PC-9 (cell line): ENCODE measurements around the gene PRKD1. TPM values are rescaled to one million over a fixed set of nuclear protein-coding genes. Genes with fewer than 3 reads are reported as not detected.

ENCODE experiments used
- BruUV-seq: library from RNA; stranded (reverse); fragments of 400-500 nt; replicated peaks from 2 replicates; lab custom pipeline; 2021; lab: Mats Ljungman, UMichigan
- CTCF ChIA-PET: fragments of 300-600 bp; sonication (Branson Sonifier 250); formaldehyde crosslinking; loops from one replicate; lab custom pipeline; 2022; ENCODE audit warnings: antibody characterized with exemption; lab: Charles Lee
- POLR2A ChIA-PET: fragments of 300-600 bp; sonication (Branson Sonifier 250); formaldehyde crosslinking; loops from one replicate; lab custom pipeline; 2022; ENCODE audit warnings: antibody characterized with exemption; ENCODE audit not compliant: unreplicated experiment; lab: Charles Lee
- DNase-seq, 2 experiments: peaks; one replicate each; pipeline versions ENCODE4 v3.0.0 to v3.0.0-alpha.2; 2015 to 2022; ENCODE audit warnings: mixed read lengths in 1 of 2
- H2AFZ ChIP-seq: fragments of 200-600 bp; sonication (generic); 2 replicates; pipeline ENCODE4 v1.8.1; 2017; ENCODE audit warnings: antibody characterized with exemption
- H3F3A ChIP-seq: fragments of 200-600 bp; sonication (generic); 2 replicates; pipeline ENCODE4 v1.8.1; 2017; ENCODE audit warnings: antibody characterized with exemption, mild to moderate bottlenecking, low read depth; ENCODE audit not compliant: insufficient read depth
- H3K27ac ChIP-seq: fragments of 200-600 bp; sonication (generic); 2 replicates; pipeline ENCODE4 v1.6.1; 2016; ENCODE audit warnings: mixed run types
- H3K27me3 ChIP-seq: fragments of 200-600 bp; sonication (generic); 2 replicates; pipeline ENCODE4 v1.6.1; 2016; ENCODE audit warnings: low read depth, mixed run types; ENCODE audit not compliant: insufficient read depth
- H3K36me3 ChIP-seq: fragments of 200-600 bp; sonication (generic); 2 replicates; pipeline ENCODE4 v1.6.1; 2016; ENCODE audit warnings: low read depth, mixed run types
- H3K4me1 ChIP-seq: fragments of 200-600 bp; sonication (generic); replicated peaks from 2 replicates; pipeline ENCODE4 v1.6.1; 2016; ENCODE audit warnings: mixed run types; ENCODE audit not compliant: insufficient read depth
- H3K4me2 ChIP-seq: fragments of 200-600 bp; sonication (generic); 2 replicates; pipeline ENCODE4 v1.6.1; 2017; ENCODE audit warnings: mixed run types
- H3K4me3 ChIP-seq: fragments of 200-600 bp; sonication (generic); 2 replicates; pipeline ENCODE4 v1.6.1; 2016; ENCODE audit warnings: mixed run types
- H3K79me2 ChIP-seq: fragments of 200-600 bp; sonication (generic); 2 replicates; pipeline ENCODE4 v1.6.1; 2017; ENCODE audit warnings: low read depth, mixed run types
- H3K9me2 ChIP-seq: fragments of 200-600 bp; sonication (generic); 2 replicates; pipeline ENCODE4 v1.8.1; 2017; ENCODE audit warnings: mild to moderate bottlenecking; ENCODE audit not compliant: insufficient read depth
- H3K9me3 ChIP-seq: fragments of 200-600 bp; sonication (generic); 2 replicates; pipeline ENCODE4 v1.8.1; 2016; ENCODE audit warnings: low read depth; ENCODE audit not compliant: insufficient read depth
- H4K20me1 ChIP-seq: fragments of 200-600 bp; sonication (generic); 2 replicates; pipeline ENCODE4 v1.8.1; 2017; ENCODE audit not compliant: insufficient read depth
- EZH2 ChIP-seq: fragments of 200-600 bp; sonication (generic); IDR thresholded peaks from 2 replicates; pipeline ENCODE4 v1.8.0; 2017; ENCODE audit warnings: antibody characterized with exemption, low read depth
- intact Hi-C: fragments of 100-400 bp; cut with micrococcal nuclease; formaldehyde crosslinking; loops from one replicate; pipeline ENCODE4 v1.10.0; 2022; ENCODE audit not compliant: unreplicated experiment
- total RNA-seq: library from RNA; stranded (reverse); gene quantifications from 2 replicates; pipeline ENCODE4 v1.2.3, GENCODE V29; 2021
- TF ChIP-seq, protein P1 (sequence below): fragments of 200-600 bp; sonication (generic); conservative IDR thresholded peaks from 2 replicates; pipeline ENCODE4 v1.6.1; 2017; ENCODE audit warnings: mixed run types, antibody characterized with exemption, mild to moderate bottlenecking, moderate library complexity

The PRKD1 gene
- total RNA-seq, 1 experiment from 2014 or later: 0.98 TPM

GRCh38 chr14:29925101-29925722, 2.4 kb downstream of the PRKD1 start:
- CTCF ChIA-PET: no interaction called here
- Histone ChIP-seq H3K36me3 (no peaks in the 10 kb centered on the region), H3K79me2 (no peaks in the 10 kb centered on the region), H3K4me2 (no peak overlapping the region), H3K27me3 (no peaks in the 10 kb centered on the region), H3K9me3 (no peaks in the 10 kb centered on the region), H3K4me1 (peaks cover 10% of the 10 kb centered on the region), H3K27ac (no peak overlapping the region), H3K9me2 (no peaks in the 10 kb centered on the region), H3F3A (peaks cover 3% of the 10 kb centered on the region; the same call in 1 of the 2 replicates), H3K4me3 (no peak overlapping the region), H4K20me1 (no peaks in the 10 kb centered on the region), H2AFZ (no peak overlapping the region)
- no peak for TF ChIP-seq EZH2
- TF ChIP-seq, protein P1, sequence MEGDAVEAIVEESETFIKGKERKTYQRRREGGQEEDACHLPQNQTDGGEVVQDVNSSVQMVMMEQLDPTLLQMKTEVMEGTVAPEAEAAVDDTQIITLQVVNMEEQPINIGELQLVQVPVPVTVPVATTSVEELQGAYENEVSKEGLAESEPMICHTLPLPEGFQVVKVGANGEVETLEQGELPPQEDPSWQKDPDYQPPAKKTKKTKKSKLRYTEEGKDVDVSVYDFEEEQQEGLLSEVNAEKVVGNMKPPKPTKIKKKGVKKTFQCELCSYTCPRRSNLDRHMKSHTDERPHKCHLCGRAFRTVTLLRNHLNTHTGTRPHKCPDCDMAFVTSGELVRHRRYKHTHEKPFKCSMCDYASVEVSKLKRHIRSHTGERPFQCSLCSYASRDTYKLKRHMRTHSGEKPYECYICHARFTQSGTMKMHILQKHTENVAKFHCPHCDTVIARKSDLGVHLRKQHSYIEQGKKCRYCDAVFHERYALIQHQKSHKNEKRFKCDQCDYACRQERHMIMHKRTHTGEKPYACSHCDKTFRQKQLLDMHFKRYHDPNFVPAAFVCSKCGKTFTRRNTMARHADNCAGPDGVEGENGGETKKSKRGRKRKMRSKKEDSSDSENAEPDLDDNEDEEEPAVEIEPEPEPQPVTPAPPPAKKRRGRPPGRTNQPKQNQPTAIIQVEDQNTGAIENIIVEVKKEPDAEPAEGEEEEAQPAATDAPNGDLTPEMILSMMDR: no peak
- intact Hi-C loops: no loop called here
- POLR2A ChIA-PET: no interaction called here
- no TSS peak for BruUV-seq
- no peak for DNase-seq

DNA sequence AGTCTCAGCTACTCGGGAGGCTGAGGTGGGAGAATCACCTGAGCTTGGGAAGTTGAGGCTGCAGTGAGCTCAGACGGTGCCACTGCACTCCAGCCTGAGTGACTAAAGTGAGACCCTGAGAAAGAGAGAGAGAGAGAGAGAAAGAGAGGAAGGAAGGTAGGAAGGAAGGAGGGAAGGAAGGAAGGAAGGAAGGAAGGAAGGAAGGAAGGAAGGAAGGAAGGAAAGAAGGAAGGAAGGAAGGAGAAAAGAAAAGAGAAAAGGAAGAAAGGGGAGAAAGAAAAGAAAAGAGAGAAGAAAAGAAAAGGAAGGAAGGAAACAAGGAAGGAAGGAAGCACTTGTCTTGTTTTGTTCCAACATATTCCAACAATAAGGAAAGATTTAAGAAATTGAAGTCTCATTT, 7.8 kb downstream of the PRKD1 start:
- intact Hi-C loops: no loop called here
- H3K4me1 ChIP-seq: no peaks in the 10 kb centered on the region
- no peak overlapping the region for H3K4me3 ChIP-seq
- H3K79me2 ChIP-seq: no peaks in the 10 kb centered on the region
- H4K20me1 ChIP-seq: no peaks in the 10 kb centered on the region
- H3K9me3 ChIP-seq: no peaks in the 10 kb centered on the region
- H3K27me3 ChIP-seq: no peaks in the 10 kb centered on the region
- no peak overlapping the region for H3K27ac ChIP-seq
- no peak for DNase-seq
- ChIA-PET POLR2A (no interaction called here), CTCF (no interaction called here)
- H2AFZ ChIP-seq: no peak overlapping the region
- no peaks in the 10 kb centered on the region for H3K9me2 ChIP-seq
- no peaks in the 10 kb centered on the region for H3K36me3 ChIP-seq
- BruUV-seq: no TSS peak
- H3F3A ChIP-seq: no peaks in the 10 kb centered on the region
- TF ChIP-seq EZH2: no peak
- TF ChIP-seq, protein P1: no peak
- H3K4me2 ChIP-seq: no peak overlapping the region

DNA sequence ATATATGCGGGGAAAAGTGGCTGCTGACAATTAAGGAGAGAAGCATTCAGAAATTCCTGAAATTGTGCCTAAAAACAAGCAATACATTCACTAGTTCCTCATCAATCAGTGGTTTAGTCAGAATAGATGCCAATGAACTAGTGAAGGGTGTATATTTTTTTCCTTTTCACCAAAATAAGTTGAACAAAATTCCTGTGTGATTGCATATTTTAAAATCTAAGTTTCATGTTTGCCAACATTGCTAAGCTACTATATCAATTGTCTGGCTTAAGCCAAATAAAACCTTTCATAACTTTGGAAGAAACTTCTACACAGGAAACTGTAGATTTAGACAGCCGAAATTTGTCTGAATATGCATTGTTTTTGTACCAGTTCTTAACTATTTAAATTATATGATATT, 8.7 kb downstream of the PRKD1 start:
- Histone ChIP-seq H3K4me3 (no peak overlapping the region), H3K9me3 (no peaks in the 10 kb centered on the region), H3K79me2 (no peaks in the 10 kb centered on the region), H3K9me2 (no peaks in the 10 kb centered on the region), H3K4me1 (no peaks in the 10 kb centered on the region), H2AFZ (no peak overlapping the region), H3K27me3 (no peaks in the 10 kb centered on the region), H3K4me2 (no peak overlapping the region), H3K36me3 (no peaks in the 10 kb centered on the region), H3F3A (no peaks in the 10 kb centered on the region), H4K20me1 (no peaks in the 10 kb centered on the region), H3K27ac (no peak overlapping the region)
- ChIA-PET CTCF (no interaction called here), POLR2A (no interaction called here)
- no peak for DNase-seq
- no TSS peak for BruUV-seq
- no peak for TF ChIP-seq EZH2
- TF ChIP-seq, protein P1: no peak
- intact Hi-C loops: no loop called here
